ENCODE results near the gene KCND3.

The KCND3 gene

DNA sequence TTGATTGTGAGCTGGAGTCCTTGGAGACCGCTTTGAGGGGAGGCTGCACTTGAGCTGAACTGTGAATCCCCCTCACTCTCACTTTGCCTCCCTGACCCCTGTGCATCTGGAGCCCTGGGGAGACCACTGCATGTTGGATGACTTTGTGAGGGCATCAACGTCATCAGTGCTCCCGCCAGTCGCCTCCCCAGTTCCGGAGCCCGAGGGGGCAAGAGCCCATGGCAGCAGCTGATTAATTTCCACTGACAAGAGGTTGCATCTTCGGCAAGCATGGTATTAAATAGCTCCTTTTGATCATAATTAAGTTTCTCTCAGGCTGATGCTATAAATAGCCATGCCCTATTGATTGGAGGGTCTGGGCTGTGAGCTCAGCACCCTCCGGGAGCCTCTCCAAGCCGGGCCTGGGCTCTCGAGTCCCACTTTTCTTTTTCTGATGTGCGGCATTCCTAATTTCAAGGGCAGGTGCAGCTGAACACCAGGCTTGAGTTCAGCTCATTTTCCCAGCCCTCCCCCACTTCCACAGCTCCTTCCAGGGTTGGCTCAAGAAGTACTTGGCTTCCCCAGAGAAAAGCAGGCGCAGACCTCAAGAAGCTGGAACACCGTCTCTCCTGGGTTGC is 33.2 kb downstream of the KCND3 start:
- no peak for DNase-seq

DNA sequence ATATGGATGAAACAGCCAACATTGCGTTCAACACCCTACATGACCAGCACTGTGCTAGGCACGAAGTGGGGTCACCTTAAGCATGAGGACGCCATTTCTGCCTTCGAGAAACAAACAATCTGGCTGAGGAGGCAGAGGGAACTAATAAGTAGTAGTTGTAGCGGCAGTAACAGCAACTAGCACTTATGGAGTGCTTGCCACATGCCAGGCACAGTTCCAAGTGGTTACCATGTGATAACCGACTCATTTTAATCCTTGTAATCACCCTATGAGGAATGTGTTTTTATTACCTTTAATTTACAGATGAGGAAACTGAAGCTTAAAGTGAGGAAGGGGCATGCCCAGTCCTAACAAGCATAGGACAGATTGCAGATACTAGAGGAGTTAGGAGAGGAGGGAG is 33.7 kb downstream of the KCND3 start:
- no peak for DNase-seq

DNA sequence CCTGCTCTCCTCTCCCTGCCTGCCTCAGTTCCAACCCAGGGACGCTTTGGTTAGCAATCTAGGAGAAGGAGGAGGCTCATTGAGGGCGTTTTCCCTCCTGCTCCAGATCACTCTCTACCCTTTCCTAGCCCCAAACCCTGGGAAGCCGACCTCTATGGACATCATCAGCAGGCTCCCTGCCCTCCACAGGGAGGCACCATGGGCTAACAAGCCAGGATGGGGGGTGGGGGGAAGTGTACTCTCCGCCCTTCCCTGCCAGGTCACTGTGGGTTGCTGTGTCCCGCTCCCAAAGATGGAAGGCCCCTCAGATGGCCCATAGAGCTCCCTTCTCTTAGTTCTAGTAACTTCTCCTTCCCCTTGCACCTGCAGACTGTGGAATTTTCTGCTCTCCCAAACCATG is 35.7 kb downstream of the KCND3 start:
- DNase-seq: no peak

- no peak for DNase-seq
These were observed 37.3 kb downstream of the KCND3 start for GRCh38 chr1:111952125-111952657.

DNA sequence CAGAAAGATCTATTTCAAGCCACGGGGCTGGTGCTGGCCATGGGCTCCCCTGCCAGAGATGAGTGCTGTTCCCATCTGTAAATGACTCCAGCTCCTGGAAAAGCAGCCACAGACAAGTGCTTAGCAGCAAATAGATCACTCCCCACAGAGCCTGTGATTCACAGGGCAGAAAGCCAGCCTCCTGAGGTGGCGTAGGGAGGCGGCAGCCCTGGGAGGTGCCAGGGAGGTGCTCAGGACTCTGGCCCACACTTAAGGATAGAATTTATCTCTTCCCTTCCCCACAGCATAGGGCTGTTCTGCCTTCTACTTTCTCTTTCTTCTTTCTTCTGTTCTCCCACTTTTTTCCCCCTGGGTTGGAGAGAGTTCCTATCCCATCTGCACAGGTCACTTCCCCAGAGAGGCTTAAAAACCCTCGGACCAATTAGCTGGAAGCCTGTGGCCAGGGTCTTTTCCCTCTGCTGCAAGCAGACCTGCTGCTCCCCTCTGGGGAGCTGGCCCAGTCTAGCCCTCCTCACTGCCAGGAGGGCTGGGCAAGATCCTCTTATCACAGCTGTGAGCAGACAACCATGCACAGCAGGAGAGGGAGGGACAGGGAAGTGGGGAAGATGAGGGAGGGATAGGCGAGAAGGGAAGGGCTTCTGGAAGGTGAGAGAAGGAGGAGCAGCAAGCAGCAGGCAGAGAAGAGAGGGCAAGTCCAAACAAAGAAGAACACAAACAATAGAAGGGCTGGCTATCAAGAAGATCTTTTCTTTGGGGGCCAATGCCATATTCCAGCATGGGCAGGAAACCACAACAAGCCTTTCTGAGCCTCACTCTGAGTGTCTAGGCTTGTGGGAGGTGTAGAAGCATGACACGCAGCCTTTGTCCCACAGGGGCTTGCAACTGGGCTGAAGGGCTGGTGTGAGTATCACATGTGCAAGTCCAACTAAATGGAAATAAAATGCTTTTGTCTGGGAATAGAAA is 41.0 kb downstream of the KCND3 start:
- no peak for DNase-seq

DNA sequence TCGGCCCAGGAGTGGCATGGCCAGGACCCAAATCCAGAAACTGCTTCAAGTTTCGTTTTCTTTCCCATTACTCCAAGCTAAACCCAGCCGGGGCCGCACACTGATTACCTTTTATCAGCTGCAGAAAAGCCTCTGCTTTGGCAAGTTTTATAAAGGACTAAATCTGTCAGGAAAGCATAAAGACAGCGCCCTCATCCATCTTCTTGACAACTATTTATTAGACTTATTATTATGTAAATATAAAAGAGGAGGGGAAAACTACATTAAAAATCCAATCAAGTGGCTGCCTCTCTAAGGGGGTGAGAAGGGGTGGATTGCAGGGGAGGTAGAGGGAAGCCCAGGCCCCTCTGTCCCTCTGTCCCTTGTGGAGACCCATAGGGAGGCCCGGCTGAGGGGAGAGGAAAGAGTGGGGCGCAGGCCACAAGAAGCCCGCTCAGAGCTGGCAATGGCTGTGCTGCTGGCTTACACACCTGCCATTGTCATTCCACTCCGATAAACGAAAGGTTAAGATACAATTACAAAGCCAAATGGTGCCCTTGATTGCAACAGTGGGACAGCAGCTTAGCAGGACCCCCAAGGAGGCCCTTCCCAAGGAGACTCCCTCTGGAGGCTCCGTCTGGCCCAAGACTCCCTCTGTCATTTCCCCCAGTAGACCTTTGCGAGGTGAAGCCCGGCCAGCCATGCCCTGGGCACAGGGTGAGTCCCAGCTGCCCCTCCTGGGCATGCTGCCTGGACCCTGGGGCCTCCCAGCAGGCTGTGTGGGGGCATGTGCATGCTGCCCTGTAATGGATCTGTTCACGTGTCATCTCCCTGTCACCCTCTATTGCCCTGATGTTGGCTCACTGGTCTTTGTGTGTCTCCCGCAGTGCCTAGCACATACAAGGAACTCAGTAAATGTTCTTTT is 45.4 kb downstream of the KCND3 start:
- no peak for DNase-seq

GRCh38 chr1:111943066-111943465 is 46.4 kb downstream of the KCND3 start:
- no peak for DNase-seq

DNA sequence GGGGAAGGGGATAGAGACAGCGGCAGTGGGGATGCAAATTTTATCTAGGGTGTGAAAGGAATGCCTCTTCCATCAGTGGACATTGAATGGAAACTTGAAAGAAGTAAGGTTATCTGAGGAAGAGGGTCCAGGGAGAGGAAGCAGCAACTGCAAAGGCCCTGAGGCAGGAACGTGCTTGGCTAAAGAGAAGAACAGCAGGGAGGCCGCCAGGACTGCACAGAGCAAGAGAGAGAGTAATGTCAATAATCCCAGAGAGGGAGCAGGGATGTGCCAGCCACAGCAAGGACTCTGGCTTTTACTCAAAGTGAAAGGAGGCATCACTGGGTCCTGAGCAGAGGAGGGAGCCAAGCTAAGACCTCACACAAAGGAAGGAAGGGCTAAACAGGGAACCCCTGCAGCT is 50.9 kb downstream of the KCND3 start:
- DNase-seq: no peak

DNA sequence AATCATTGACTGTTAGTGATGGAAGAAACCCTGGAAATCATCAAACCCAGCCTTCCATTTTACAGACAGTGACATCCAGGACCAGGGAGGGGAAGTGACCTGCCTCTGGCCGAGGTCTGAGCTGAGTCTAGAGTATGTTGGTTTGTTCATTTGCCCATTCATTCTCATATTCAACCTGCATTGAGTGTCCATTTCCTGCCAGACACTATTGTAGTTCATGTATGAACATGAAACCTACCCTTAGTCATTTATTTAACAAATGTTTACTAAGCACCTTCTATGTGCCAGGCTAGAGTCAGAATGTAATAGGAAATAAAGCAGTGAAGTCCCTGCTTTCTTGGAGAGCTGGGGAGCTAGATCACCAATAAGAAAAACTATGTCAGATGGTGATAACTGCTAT is 51.3 kb downstream of the KCND3 start:
- DNase-seq: no peak

DNA sequence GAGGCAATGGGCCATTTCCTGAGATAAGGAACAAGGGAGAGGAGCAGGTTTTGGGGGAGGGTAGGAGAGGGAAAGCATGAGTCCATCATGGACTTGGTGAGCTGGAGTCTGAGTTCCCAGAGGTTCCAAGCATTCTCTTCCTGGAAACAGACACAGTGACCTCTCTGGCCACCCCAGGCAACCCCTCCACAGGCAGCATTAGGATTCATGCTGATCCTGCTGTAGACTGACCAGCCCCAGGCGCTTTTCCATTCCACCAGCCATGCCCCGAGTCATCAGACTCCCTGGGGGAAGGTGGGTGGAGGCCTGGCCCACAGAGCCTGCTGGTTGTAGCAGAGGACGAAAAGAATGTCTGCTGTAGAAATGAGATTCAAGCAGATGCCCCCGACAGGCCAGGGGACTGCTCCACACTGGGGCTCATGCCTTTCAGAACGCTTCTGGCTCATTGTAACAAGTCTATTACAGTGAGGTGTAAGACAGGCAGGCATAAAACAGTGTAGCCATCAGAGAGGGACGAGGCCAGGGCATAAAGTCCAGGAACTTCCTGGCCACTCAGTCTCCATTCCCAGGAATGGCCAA is 52.2 kb downstream of the KCND3 start:
- no peak for DNase-seq

- DNase-seq: no peak
These were observed 55.2 kb downstream of the KCND3 start for GRCh38 chr1:111934106-111934852.

GRCh38 chr1:111930356-111930755 is 59.1 kb downstream of the KCND3 start:
- no peak for DNase-seq

DNA sequence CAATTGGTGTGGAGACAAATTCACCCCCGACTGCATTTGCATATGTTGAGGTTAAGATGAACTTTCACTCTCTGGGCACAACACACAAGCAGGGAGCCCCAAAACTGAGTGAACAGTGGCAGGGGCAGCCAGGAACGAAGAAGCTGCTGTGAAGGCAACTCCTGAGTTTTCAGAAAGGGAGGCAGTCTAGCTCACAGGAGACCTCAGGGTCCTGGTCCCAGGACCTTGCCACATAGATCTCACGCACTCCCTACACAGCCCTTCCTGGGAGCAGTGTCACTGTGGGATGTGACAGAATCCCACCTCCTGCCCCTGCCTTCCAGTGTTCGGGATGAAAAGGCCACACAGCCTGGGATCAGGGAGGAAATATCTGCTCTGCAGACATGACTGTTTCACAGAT is 60.9 kb downstream of the KCND3 start:
- no peak for DNase-seq

GRCh38 chr1:111927652-111928051 is 61.8 kb downstream of the KCND3 start:
- no peak for DNase-seq

DNA sequence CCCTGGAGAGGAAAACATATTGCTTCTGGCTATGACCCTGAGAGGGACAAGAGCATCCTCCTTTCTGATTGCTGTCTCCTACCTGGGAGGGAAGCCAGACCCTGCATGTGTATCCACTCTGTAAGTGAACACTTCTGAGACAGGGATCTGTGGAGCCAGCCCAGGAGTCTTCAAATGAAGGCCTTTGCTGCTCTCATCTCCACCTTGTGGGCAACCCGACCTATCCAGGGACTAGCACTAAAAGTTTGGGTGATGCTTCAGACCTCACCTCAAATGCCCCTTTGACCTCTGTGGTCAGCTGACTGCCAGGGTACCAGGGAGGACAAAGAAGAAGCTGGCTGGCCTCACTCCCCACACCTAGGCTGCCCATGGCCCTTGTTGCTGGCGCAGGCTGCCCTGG is 64.7 kb downstream of the KCND3 start:
- DNase-seq: no peak

- DNase-seq: no peak
These were observed 65.7 kb downstream of the KCND3 start for GRCh38 chr1:111923766-111924165.

DNA sequence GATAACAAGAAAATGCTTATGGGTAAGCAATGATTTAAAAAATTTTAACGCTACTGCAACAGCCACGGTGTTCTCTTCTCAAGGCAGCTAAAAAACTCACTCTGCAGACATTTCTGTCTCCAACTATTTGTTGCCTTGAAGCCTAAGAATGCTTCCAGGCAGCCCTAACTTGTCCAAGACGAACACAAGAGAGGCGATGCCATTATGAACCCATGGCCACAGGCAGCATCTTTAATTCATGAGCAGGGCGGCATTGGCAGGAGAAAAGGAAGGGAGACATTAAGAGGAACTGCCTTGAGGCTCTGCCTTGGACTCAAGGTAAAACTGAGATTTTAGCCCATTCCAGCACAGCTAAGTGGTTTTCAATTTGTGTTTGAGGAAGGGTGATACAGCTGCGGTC is 67.5 kb downstream of the KCND3 start:
- no peak for DNase-seq

DNA sequence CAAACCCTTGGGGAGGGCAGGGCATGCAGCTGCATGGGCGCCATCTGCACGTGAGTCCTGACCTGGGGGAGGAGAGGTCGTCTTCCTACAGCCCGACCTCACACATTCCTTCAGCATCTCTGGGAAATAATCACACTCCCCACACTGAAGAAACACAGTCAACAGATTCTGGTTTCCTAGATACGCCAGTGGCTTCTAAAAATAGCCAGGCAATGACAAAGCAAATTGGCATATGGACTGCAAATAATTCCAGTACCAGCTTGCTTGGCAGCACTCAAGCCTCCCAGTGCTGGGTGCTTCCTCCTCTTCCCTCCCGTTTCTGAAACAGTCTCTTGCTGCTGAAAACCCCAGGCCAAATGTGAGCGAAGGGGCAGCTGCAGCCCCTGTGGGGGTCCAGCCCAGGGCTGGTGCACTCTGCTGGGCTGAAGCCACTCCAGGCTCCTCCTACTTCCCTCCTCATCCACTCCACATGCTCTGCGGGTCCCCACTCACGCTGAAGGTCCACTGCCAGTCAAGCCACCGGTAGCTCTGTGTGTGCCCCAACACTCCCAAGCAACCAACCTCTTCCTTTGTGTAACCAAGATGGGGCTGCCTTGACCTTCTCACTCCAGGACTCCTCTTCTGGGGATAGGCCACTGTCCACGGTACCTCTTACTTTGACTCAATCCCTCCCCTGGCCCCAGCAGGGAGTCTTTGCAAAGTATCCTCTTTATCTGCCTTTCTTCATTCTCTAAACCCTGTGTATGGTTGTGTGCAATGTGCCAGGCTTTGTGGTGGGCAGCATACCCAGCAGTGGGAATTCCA is 69.0 kb downstream of the KCND3 start:
- no peak for DNase-seq

DNA sequence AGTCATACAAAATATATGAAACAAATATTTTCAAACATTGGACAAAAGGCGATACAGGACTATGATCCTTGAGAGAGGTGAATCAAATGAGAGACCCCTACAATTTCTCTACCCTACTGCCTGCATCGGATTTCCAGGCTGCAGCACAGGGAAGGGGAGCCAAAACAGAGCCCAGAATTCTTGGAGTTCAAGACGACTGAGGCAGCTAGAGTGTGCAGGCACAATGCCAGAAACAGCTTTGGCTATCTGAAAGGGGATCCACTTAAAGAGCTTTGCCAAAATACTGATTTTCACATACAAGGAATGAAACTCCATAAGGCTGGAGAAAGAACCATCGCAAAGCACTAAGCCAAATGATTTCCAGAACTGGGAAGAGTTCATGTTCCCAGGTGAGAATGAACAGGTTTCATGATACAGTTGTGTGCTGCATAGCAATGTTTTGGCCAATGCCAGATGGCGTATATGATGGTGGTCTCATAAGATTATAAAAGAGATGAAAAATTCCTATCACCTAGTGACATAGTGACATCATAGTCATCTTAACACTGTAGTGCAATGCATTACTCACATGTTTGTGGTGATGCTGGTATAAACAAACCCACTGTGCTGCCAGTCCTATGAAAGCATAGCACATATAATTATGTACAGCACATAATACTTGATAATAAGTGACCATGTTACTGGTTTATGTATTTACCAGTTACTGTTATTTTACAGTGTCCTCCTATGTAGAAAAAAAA is 77.5 kb downstream of the KCND3 start:
- no peak for DNase-seq

DNA sequence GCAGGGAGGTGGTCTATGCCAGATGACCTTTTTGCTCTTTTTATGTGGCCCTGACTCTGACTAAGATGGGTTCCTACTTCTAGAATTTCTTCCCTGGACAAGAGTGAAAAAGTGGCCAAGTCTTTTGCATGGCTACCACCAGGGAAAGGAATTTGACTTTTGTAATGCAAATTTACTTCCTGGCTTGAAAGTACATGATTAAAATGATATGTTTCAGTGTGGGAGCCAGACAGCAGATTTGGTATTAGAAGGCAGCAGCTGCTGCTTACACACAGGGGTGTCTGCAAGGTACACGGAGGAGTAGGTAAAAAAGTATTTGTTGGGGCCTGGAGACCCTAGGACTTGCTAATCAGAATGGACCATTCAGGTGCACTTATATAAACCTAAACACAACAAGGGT is 78.4 kb downstream of the KCND3 start:
- DNase-seq: no peak
